Right forelimb (tissue), 1 donor: ENCODE results near the gene CFAP20DC.
"Not testable (repeated sequence)": the region's sequence is repeated elsewhere in the genome, so short reads cannot be mapped to it uniquely, and the experiment has no call there.

Experiments
- DNase-seq: peaks from one replicate; pipeline ENCODE4 v3.0.0-alpha.2; 2018

CFAP20DC gene

DNA sequence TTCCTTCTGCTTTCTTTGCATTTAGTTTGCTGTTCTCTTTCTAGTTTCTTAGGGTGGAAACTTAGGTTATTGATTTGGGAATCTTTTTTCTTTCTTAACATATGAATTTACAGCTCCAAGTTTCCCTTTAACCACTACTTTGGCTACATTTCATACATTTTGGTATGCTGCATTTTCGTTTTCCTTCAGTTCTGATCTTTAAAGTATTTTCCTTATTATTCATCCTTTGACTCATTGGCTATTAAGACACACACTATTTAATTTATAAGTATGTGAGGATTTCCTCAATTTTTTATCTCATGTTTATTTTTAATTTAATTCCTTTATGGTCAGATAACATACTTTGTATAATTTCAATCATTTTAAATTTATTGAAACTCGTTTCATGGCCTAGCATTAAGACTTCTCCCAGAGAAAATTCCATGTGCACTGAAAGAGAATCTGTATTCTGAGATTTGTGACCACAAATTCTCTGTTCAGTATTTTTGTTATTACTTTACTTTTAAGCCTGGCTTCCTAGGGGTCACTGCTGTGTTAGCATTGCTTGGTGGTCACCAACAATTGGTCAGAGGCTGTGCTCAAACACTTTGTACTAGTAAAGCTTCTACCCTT, 87.7 kb downstream of the CFAP20DC start:
- DNase-seq: no peak

GRCh38 chr3:58955308-58955707, 94.5 kb downstream of the CFAP20DC start:
- no peak for DNase-seq

DNA sequence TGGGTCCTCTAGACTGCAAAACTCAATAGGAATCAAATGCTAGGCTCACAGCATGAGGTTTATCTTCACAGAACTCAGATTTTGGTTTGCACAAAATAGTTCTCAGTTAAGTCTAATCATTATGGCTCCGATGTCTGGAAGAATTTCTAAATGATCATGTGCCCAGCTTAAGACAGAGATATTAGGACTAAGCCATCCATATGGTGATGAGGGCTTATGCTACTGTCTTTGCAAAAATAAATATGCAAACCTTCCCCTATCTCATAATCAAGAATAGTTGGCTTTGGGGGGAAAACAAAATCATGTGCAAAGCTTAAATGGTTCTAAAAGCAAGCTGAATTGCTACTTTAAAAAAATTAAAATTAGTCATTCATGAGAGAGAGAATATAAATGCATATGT, 96.5 kb downstream of the CFAP20DC start:
- DNase-seq: no peak

DNA sequence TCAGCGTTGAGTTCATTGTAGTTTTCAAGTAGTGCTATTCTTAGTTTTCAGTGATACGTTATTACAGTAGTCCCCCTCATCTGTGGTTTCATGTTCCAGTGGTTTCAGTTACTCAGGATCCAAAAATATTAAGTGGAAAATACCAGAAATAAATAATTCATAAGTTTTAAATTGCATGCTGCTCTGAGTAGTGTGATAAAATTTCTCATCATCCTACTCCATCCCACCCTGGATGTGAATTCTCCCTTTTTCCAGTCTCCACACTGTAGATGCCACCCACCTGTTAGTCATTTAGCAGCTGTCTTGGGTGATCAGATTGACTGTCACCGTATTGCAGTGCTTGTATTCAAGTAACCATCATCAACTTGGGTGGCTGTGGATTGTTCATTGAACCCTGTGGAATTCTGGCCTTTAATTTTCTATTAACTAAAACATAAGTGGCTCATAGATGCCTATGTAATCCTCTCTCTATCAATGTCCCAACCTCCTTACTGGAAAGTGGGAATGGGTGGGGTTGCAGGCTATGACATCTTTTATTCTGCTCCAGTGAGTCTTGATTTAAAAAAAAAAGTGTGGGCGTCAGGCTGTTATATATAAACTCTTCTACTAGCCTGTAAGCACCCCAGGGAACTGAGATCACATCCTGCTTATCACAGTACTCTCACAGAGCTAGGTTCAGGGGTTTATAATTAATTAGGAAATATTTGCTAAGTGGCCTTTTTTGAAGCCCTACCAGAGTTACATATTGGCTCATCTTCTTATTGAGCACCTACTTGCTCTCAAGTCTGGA, 97.5 kb downstream of the CFAP20DC start:
- no peak for DNase-seq

DNA sequence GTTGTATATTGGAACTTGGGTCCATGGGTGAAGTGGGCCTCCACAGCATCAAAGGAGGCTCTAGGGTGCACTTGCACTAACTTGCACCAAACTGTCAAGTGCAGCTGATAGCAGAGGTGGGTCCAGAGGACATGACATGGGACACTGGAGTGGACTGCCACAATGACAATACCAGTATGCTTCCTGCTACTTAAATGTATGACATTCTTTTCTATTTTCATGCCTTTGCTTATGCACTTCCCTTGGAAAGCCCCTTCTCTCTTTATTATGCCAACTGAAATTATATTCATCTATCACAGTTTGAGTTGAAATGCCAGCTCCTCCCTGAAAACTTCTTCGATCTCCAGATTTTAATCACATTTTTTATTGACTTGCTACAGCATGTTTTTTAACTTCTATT, 101.8 kb downstream of the CFAP20DC start:
- no peak for DNase-seq

- DNase-seq: no peak
These were observed 103.0 kb downstream of the CFAP20DC start for GRCh38 chr3:58946875-58947274.

GRCh38 chr3:58938057-58938456, 111.8 kb downstream of the CFAP20DC start:
- no peak for DNase-seq

- no peak for DNase-seq
These were observed 125.2 kb downstream of the CFAP20DC start for GRCh38 chr3:58924578-58924977.

DNA sequence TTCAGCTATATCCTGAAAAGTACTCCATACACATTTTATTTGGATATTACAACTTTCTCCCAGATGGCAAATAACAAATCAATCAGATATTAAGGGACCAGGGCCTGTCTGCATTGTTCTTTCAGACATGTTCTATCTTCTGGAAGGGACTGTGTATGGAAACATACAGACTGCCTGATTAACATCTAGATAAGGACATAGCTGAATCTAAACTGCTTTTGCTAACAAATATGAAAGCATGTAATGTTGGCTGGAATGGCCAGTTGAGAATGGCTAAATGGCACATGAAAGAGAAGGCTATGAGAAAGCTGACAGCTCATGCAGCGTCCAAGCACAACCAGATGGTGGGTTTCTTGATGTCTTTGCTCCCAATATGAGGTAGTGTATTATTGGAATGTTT, 149.4 kb downstream of the CFAP20DC start:
- no peak for DNase-seq

GRCh38 chr3:58899953-58900298, 149.9 kb downstream of the CFAP20DC start:
- no peak for DNase-seq

- DNase-seq: peak; percentile 56
These were observed 150.5 kb downstream of the CFAP20DC start for GRCh38 chr3:58899159-58899952.

DNA sequence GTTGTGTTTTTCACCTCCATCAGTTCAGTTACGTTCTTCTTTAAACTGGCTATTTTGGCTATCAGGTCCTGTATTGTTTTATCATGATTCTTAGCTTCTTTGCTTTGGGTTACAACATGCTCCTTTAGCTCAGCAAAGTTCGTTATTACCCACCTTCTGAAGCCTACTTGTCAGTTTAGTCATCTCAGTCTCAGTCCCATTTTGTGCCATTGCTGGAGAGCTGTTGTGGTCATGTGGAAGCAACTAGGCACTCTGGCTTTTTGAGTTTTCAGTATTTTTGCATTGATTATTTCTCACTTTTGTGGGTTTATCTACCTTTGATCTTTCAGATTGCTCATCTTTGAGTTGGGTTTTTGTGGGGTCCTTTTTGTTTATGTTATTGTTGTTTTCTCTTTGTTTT, 151.3 kb downstream of the CFAP20DC start:
- no peak for DNase-seq

DNA sequence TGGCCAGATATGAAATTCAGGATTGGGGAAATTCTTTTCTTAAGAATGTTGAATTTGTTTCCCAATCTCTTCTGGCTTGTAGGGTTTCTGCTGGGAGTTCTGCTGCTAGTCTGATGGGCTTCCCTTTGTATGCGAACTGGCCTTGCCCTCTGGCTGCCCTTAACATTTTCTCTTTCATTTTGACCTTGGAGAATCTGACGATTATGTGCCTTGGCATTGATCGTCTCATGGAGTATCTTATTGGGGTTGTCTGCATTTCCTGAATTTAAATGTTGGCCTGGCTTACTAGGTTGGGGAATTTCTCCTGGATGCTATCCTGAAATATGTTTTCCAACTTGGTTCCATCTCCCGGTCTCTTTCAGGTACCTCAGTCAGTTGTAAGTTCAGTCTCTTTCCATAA, 152.2 kb downstream of the CFAP20DC start:
- no peak for DNase-seq

GRCh38 chr3:58895678-58896077, 154.1 kb downstream of the CFAP20DC start:
- not testable (repeated sequence) for DNase-seq

DNA sequence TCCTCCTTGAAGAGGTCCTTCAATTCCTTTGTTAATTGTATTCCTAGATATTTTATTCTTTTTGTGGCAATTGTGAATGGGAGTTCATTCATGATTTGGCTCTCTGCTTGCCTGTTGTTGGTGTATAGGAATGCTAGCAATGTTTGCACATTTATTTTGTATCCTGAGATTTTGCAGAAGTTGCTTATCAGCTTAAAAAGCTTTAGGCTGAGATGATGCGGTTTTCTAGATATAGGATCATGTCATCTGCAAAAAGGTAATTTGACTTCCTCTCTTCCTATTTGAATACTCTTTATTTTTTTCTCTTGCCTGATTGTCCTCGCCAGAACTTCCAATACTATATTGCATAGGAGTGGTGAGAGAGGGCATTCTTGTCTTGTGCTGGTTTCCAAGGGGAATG, 157.3 kb downstream of the CFAP20DC start:
- not testable (repeated sequence) for DNase-seq

DNA sequence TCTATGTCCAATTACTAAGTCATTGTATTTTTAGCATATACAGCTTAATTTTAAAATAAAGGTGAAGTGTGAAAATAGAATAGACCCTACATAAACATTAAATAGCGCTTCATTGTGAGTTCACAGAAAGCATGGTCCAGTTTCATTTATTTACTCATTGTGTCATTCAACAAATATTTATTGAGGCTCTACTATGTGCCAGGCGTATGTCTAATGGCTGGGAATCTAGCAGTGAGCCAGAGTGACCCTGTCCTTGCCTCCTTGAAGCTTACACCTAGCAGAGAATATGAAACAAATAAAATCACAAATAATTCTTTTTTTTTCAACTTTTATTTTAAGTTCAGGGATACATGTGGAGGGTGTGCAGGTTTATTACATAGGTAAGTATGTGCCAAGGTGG, 161.7 kb downstream of the CFAP20DC start:
- DNase-seq: no peak

- DNase-seq: no peak
These were observed 165.4 kb downstream of the CFAP20DC start for GRCh38 chr3:58884453-58884852.

- DNase-seq: no peak
These were observed 169.6 kb downstream of the CFAP20DC start for GRCh38 chr3:58880182-58880581.

DNA sequence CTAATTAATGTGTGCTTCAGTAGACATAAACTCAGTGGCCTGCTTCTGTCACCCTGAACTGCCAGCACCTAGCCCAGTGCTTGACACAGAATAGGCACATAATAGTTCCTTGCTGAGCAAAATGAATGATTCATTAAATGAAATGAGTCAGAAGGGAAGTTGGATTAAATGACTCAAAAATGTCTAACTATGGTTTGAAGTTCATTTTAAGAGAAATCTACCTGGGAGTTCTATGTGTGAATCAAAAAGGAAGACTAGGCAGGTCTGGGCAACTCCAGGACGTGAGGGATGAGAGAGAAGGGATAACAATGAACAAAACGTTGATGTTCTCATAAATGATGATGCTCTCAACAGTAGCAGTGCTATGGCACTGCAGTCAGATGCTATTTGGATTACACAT, 175.0 kb downstream of the CFAP20DC start:
- no peak for DNase-seq

DNA sequence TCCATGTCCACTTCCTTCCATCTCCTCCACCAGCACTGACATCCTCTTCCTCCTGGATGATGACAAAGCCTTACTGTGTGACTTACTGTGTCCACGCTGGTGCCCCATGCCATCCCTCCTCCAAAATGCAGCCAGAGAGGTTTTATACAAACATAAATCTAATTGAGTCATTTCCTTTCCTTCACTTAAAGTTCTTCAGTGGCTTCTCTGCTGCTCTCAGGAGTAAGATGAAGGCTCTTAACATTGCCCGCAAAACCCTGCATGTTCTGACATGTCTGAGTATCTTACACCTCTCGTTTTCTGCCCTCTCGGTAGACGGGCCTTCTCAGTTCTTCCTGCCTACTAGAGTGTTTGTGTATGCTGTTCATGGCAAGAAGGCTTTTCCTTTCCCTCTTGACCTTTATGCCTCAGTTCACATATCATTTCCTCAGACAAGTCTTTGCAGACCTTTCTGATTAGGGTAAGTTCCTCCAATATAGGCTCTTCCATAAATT, 175.5 kb downstream of the CFAP20DC start:
- DNase-seq: no peak

- DNase-seq: no peak
These were observed 181.6 kb downstream of the CFAP20DC start for GRCh38 chr3:58868097-58868779.

DNA sequence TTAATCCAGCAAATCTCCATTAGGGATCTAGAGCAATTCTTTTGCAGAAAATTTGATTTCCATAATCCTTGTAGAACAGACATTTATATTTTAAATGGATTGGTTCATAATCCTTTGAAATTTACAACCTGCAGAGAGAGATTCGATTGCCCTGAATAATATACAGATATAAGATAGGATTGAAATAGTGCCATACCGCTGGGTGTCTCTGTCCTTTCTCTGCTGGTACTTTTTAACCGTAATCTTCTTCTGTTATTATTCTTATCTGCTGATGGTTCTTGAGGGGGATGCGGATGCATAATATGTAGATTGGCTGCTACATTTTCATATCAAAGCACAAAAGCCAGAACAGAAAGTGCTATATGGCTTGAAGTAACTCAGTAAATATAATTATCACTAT, 182.2 kb downstream of the CFAP20DC start:
- no peak for DNase-seq

DNA sequence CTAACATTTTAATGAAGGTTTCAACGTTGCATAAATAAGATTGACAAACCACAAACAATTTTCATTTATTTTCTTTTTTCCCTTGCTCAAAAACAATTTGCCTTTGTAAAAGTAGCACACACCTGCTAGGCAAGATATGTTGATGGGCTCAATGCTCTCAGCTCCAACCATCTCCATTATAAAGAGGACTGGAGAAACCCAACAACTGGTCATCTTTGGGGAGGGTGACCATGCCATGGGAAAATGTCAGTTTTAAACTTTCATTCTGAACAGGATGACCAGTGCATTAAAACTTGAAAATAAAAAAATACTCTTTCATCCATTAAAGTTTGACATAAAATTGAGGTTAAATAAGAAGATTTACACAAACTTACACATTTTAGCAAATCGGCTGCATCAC, 183.7 kb downstream of the CFAP20DC start:
- no peak for DNase-seq
